Type B pancreatic cell (in vitro differentiated cells): ENCODE results near the gene AKR1B15. TPM values are rescaled to one million over a fixed set of nuclear protein-coding genes. Genes with fewer than 3 reads are reported as not detected.

ENCODE experiments used
- DNase-seq: peaks from one replicate; pipeline ENCODE4 v3.0.0; 2021; ENCODE audit warnings: mixed read lengths; ENCODE audit not compliant: unreplicated experiment; ENCODE audit errors: extremely low spot score
- H3K27ac Mint-ChIP-seq: 2 replicates; pipeline ENCODE4 v1.8.0; 2021; ENCODE audit warnings: mild to moderate bottlenecking, mixed read lengths
- H3K27me3 Mint-ChIP-seq: 2 replicates; pipeline ENCODE4 v1.8.0; 2021; ENCODE audit warnings: mixed read lengths
- H3K36me3 Mint-ChIP-seq: 2 replicates; pipeline ENCODE4 v1.8.0; 2021; ENCODE audit warnings: mixed read lengths
- H3K4me1 Mint-ChIP-seq: one replicate; pipeline ENCODE4 v1.8.0; 2021; ENCODE audit warnings: mixed read lengths; ENCODE audit not compliant: unreplicated experiment
- H3K4me3 Mint-ChIP-seq: 2 replicates; pipeline ENCODE4 v1.8.0; 2021; ENCODE audit warnings: mild to moderate bottlenecking, mixed read lengths
- H3K9me3 Mint-ChIP-seq: 2 replicates; pipeline ENCODE4 v1.8.0; 2021; ENCODE audit warnings: mixed read lengths
- total RNA-seq: library from RNA; stranded (reverse); gene quantifications from 2 replicates; pipeline ENCODE4 v1.2.1, GENCODE V29; 2021; ENCODE audit warnings: low replicate concordance
- TF ChIP-seq, protein P1 (sequence below): fragments of 200-600 bp; sonication (generic); conservative IDR thresholded peaks from 2 replicates; pipeline ENCODE4 v1.5.0; 2021; ENCODE audit warnings: antibody characterized with exemption, mild to moderate bottlenecking

Gene AKR1B15
- total RNA-seq, 1 donor from 2014 or later: 0.63 TPM

DNA sequence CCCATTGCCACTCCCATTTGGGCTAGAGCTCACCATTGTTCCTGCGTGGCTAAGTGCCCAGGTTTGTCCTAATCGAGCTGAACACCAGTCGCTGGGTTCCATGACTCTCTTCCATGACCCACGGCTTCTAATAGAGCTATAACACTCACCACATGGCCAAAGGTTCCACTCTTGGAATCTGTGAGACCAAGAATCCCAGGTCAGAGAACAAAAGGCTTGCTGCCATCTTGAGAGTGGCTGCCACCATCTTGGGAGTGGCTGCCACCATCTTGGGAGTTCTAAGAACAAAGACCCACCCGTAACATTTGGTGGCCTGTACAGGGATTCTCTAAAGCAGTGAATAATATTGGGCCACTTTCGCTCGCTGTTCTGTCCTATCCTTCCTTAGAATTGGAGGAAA is 37.0 kb downstream of the AKR1B15 start:
- H3K9me3 Mint-ChIP-seq: no peaks in the 10 kb centered on the region
- no peaks in the 10 kb centered on the region for H3K36me3 Mint-ChIP-seq
- no peaks in the 10 kb centered on the region for H3K4me1 Mint-ChIP-seq
- no peak overlapping the region for H3K4me3 Mint-ChIP-seq
- TF ChIP-seq, protein P1, sequence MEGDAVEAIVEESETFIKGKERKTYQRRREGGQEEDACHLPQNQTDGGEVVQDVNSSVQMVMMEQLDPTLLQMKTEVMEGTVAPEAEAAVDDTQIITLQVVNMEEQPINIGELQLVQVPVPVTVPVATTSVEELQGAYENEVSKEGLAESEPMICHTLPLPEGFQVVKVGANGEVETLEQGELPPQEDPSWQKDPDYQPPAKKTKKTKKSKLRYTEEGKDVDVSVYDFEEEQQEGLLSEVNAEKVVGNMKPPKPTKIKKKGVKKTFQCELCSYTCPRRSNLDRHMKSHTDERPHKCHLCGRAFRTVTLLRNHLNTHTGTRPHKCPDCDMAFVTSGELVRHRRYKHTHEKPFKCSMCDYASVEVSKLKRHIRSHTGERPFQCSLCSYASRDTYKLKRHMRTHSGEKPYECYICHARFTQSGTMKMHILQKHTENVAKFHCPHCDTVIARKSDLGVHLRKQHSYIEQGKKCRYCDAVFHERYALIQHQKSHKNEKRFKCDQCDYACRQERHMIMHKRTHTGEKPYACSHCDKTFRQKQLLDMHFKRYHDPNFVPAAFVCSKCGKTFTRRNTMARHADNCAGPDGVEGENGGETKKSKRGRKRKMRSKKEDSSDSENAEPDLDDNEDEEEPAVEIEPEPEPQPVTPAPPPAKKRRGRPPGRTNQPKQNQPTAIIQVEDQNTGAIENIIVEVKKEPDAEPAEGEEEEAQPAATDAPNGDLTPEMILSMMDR: no peak
- DNase-seq: no peak
- no peak overlapping the region for H3K27ac Mint-ChIP-seq
- peaks cover 9% of the 10 kb centered on the region for H3K27me3 Mint-ChIP-seq

DNA sequence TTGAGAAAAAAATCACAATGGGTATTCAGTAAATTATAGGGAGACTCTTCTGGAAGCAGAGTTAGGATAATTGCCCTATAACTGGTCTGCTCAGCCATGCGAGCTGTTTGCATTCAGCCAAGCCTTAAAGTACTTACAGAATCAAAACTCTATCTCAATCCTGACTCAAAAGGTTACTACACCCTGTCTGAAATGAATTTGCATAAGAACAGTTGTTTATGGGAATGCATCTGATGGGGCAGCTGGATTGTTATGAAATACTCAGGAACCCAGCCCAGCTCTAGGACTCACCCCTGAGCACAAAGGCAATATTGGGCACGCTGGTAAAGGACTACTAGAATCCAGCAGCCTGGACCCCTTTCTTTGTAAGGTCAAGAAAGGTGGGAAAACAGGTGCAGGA is 38.8 kb downstream of the AKR1B15 start:
- Mint-ChIP-seq H3K4me3 (no peak overlapping the region), H3K4me1 (no peaks in the 10 kb centered on the region), H3K36me3 (peaks cover 7% of the 10 kb centered on the region), H3K27me3 (peaks cover 7% of the 10 kb centered on the region), H3K27ac (peak overlapping the region; percentile 34), H3K9me3 (peaks cover 12% of the 10 kb centered on the region)
- TF ChIP-seq, protein P1: no peak
- DNase-seq: no peak

DNA sequence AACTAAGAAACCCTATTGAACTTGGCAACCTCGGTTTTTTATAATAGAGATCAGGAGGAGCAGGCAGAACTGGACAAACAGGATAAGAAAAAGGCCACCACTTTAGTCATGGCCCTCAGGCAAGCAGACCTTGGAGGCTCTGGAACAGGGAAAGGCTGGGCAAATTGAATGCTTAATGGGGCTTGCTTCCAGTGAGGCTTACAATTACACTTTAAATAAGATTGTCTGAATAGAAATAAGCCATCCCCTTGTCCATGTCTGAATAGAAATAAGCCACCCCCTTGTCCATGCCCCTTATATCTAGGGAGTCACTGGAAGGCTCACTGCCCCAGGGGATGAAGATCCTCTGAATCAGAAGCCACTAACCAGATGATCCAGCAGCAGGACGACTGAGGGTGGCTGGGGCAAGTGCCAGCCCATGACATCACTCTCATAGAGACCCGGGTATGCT is 40.6 kb downstream of the AKR1B15 start:
- peaks cover 16% of the 10 kb centered on the region for H3K9me3 Mint-ChIP-seq
- no peaks in the 10 kb centered on the region for H3K4me1 Mint-ChIP-seq
- DNase-seq: no peak

DNA sequence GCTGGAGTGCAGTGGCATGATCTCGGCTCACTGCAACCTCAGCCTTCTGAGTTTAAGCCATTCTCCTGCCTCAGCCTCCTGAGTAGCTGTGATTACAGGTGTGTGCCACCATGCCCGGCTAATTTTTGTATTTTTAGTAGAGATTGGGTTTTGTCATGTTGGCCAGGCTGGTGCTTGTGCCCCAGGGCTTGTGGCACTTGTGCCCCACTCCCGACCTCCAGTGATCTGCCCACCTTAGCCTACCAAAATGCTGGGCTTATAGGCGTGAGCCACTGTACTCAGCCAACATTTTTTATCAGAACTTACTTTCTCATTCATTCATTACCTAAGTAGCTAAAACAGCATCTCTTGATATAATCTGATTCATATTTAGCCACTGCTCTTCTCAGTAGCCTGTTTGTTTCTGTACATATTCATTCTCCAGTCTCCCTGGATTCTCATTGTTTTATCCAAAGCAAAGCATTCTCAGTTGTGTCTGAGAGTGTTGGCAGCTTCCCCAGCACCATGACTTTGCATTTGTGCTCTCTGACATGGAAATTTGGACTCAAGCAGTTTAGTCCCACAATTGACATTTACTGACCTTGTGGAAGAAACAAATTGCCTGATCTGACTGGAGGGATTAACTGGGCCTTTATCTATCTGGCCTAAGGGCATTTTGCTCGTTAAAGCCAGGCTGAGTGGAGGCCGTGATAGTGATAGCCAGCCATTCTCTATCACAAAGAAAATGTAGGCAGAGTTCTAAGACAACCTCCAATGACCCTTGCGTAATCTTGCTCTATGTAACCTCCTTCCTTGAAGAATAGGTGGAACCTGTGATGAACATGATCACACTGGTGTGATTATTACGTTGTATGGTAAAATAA is 44.9 kb downstream of the AKR1B15 start:
- Mint-ChIP-seq H3K4me1 (no peaks in the 10 kb centered on the region), H3K4me3 (no peak overlapping the region), H3K36me3 (peaks cover 7% of the 10 kb centered on the region), H3K27ac (peak overlapping the region; percentile 77), H3K27me3 (no peaks in the 10 kb centered on the region), H3K9me3 (peaks cover 19% of the 10 kb centered on the region)
- no peak for DNase-seq
- TF ChIP-seq, protein P1: no peak

More for the DNA sequence above, 40.6 kb downstream of the AKR1B15 start:
- Mint-ChIP-seq H3K27ac (peak overlapping the region; percentile 77), H3K36me3 (peaks cover 7% of the 10 kb centered on the region), H3K4me3 (peak overlapping the region; percentile 1), H3K27me3 (no peaks in the 10 kb centered on the region)
- TF ChIP-seq, protein P1: no peak

DNA sequence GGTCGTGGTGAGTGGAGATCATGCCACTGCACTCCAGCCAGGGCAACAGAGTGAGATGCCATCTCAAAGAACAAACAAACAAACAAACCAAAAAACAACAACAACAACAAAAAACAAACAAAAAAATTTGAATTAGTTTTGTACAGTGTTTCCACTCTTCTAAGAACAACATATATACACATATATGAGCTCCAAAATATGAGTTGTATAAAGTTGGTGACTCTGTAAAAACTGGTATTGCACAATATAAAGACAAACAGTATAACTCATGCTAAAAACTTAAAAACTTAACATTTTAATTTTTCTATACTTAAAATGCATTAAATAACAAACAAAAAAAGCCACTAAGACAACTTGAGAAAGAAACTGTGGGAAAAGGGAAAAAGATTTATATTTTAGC is 46.0 kb downstream of the AKR1B15 start:
- Mint-ChIP-seq H3K9me3 (peaks cover 23% of the 10 kb centered on the region), H3K4me3 (no peak overlapping the region), H3K27me3 (no peaks in the 10 kb centered on the region), H3K4me1 (no peaks in the 10 kb centered on the region), H3K36me3 (peaks cover 7% of the 10 kb centered on the region), H3K27ac (no peak overlapping the region)
- TF ChIP-seq, protein P1: no peak
- no peak for DNase-seq
